ENCODE measurements around the gene SYNGR2.

Gene SYNGR2

DNA sequence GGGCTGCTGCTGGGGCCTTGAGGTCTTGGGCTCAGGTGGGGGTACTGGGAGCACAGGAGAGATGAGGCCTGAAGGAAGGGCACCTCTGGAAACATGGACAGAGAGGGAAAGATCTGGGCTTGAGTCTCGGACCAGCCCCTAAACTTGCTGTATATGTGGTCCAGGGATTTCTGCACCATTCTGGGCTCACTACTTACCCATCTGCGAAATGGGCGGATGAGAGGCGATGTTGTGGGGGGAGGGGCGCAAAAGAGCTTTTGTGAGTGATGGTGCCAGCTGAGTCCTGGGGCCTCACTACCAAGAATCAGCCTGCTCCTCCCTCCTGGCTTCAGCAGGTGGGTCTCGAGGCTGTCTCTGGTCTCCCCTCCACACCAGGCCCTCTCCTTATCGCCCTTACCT, 21.9 kb upstream of the SYNGR2 start:
- Mint-ChIP-seq H3K4me3 (no peak overlapping the region), H3K27me3 (no peaks in the 10 kb centered on the region), H3K27ac (peak overlapping the region; percentile 31), H3K4me1 (ENCODE audit: low read depth) (peaks cover 46% of the 10 kb centered on the region), H3K9me3 (no peaks in the 10 kb centered on the region), H3K36me3 (ENCODE audit: low read depth) (peaks cover 5% of the 10 kb centered on the region)

DNA sequence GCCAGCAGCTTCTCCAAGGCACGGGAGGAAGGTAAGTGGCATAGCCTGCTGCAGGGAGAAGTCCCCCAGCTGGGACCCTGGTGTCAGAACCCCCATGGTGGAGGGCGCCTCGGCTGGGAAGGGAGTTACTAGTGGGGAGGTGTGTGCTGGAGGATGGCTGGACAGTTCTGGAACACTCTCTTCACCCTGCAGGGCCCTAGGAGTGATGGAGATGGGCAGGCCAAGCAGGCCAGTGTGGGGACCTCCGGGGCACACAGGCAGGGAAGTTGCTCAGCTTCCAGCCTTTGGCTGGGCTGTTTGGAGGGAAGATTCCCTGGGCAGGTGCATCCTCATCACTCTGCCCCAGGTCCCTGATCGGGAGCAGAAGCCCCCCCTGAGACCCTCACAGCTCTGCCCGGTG, 21.5 kb upstream of the SYNGR2 start:
- Mint-ChIP-seq H3K27ac (peak overlapping the region; percentile 31), H3K9me3 (no peaks in the 10 kb centered on the region), H3K36me3 (ENCODE audit: low read depth) (peaks cover 5% of the 10 kb centered on the region), H3K27me3 (no peaks in the 10 kb centered on the region), H3K4me1 (ENCODE audit: low read depth) (peaks cover 43% of the 10 kb centered on the region), H3K4me3 (no peak overlapping the region)

DNA sequence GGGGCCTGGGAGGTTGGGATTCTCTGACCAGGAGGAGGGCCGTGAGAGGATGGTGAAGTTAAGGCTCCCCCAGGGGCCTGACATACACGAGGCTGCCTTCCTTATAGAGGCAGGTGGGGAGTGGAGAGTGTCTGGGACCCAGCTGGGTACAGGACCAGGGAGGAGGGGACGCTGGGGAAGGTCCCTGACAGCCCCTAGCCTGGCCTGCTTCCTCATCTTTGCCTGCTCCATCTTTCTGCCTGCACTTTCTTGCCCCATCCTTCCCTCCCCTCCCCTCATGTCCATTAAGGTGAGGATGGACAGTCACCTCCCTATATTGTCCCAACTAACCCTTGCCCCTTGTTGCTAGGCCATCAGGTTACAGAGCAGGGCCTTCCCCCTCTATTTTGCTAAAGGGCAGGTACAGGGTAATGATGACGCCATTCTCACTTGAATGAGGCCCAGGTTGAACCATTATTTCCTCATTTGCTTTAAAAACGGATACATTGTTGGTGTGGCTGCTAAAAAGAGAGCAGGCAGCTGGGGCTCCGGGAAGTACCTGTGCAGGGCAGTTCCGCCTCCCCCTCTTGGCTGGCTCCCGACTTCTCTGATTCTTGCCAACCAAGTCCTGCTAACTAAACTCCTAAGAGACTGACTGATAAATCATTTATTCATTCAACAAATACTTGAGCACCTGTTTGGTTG, 20.9 kb upstream of the SYNGR2 start:
- peaks cover 38% of the 10 kb centered on the region for H3K4me1 Mint-ChIP-seq (ENCODE audit: low read depth)
- no peak overlapping the region for H3K4me3 Mint-ChIP-seq
- H3K9me3 Mint-ChIP-seq, result no peaks in the 10 kb centered on the region
- no peaks in the 10 kb centered on the region for H3K27me3 Mint-ChIP-seq
- peaks cover 2% of the 10 kb centered on the region for H3K36me3 Mint-ChIP-seq (ENCODE audit: low read depth)
- H3K27ac Mint-ChIP-seq, result peak overlapping the region; percentile 8

DNA sequence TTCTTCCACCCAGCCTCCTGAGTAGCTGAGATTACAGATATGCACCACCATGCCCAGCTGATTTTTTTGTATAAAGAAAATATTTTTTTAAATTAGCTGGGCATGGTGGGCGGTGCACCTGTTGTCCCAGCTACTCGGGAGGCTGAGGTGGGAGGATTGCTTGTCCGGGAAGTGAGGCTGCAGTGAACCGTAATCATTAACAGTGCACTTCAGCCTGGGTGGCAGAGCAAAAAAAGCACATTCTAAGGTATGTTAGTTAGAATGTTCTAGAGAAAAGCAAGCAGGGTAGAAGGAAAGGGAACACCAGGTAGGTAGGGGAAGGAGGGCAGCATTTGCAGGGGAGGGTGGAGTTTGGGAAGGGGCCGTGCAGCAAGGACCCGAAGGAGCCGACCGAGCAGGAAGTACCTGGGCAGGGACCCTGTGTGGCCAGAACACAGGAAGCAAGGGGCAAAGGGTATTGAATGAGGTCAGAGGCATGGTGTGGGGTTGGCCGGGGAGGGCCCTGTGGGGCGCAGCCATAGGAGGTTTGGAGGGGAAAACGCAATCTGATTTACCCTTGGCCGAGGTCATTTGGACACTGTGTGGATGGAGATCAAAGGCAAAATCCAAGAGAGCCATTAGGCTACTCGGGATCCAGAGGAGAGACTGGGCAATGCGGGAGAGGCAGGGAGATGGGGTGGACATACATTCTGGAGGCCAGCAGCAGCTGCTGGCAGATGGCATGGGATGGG, 19.9 kb upstream of the SYNGR2 start:
- Mint-ChIP-seq H3K4me3 (no peak overlapping the region), H3K9me3 (no peaks in the 10 kb centered on the region), H3K36me3 (ENCODE audit: low read depth) (no peaks in the 10 kb centered on the region), H3K4me1 (ENCODE audit: low read depth) (peaks cover 32% of the 10 kb centered on the region), H3K27ac (peak overlapping the region; percentile 26), H3K27me3 (no peaks in the 10 kb centered on the region)

DNA sequence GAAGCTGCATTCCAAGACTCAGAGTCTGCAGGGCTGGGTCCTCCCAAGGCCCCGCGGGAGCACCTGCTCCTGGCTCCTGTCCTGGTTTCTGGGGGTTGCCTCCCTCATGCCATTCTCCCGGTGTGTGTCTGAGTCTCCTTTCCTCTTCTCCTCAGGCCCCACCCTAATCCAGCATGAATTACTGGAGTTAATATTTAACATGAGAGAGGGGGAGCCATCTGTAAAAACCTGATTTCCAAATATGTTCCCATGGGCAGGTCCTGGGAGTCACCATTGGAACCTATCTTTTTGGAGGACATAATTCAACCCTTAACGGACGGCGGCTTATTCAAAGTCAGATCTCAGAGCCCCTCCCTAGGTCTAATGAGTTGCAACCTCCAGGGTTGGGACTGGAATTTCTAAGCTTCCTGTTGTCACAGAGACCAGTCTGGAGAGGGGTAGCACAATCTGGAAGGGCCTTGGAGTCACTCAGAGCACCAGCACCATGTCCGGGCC, 16.8 kb upstream of the SYNGR2 start:
- H3K27ac Mint-ChIP-seq, result no peak overlapping the region
- peaks cover 25% of the 10 kb centered on the region for H3K4me1 Mint-ChIP-seq (ENCODE audit: low read depth)
- H3K27me3 Mint-ChIP-seq, result no peaks in the 10 kb centered on the region
- no peaks in the 10 kb centered on the region for H3K36me3 Mint-ChIP-seq (ENCODE audit: low read depth)
- H3K4me3 Mint-ChIP-seq, result no peak overlapping the region
- no peaks in the 10 kb centered on the region for H3K9me3 Mint-ChIP-seq

DNA sequence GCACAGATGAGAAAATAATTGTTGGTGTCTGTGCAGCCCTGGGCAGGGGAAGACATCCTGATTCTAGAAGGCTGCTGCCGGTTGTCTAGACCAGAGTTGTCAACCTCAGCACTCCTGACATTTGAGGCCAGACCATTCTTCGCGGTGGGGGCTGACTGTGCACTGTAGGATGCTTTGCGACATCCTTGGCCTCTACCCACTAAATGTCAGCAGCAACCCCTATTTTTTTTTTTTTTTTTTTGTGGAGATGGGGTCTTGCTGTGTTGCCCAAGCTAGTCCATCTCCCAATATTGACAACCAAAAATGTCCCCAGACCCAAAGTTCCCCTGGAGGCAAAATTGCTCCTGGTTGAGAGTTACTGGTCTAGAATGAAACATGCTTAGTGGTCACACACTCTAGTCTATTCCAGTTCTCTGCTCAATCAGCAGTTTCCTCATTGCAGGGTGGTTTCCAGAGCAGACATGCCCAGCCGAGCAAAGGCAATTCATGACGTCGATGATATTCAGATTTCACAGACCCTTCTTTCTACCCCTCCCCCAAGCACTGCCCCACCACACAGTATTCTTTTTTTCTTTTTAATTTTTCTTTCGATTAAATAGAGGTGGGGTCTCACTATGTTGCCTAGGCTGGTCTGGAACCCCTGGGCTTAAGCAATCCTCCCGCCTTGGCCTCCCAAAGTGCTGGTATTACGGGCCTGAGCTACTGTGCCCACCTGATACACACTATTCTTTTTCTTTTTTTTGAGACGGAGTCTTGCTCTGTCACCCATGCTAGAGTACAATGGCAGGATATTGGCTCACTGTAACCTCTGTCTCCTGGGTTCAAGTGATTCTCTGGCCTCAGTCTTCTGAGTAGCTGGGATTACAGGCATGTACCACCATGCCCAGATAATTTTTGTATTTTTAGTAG, 13.2 kb upstream of the SYNGR2 start:
- H3K27me3 Mint-ChIP-seq, result no peaks in the 10 kb centered on the region
- H3K27ac Mint-ChIP-seq, result peak overlapping the region; percentile 42
- H3K9me3 Mint-ChIP-seq, result no peaks in the 10 kb centered on the region
- no peak overlapping the region for H3K4me3 Mint-ChIP-seq
- H3K36me3 Mint-ChIP-seq (ENCODE audit: low read depth), result no peaks in the 10 kb centered on the region
- peaks cover 17% of the 10 kb centered on the region for H3K4me1 Mint-ChIP-seq (ENCODE audit: low read depth)

DNA sequence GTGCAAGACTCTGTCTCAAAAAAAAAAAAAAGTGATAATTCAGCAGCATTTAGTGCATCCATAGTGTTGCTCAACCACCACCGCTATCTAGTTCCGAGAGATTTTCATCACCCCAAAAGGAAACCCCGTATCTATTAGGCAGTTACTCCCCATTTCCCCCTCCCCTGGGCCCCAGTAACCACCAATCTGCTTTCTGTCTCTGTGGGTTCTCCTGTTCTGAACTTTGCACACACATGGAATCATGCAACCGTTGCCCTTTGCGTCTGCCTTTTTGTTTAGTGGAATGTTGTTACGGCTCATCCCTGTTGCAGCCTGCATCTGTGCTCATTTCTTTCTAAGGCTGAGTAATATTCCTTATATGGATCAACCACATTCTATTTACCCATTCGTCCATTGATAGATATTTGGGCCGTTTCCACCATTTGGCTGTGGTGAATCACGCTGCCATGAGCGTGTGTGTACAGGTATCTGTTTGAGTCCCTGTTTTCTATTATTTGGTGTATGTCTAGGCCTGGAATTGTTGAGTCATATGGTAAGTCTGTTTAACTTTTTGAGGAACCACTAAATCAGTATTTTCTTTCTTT, 8.7 kb upstream of the SYNGR2 start:
- Mint-ChIP-seq H3K4me3 (peak overlapping the region; percentile 15), H3K27ac (peak overlapping the region; percentile 75), H3K27me3 (no peaks in the 10 kb centered on the region), H3K4me1 (ENCODE audit: low read depth) (peaks cover 24% of the 10 kb centered on the region), H3K36me3 (ENCODE audit: low read depth) (no peaks in the 10 kb centered on the region), H3K9me3 (no peaks in the 10 kb centered on the region)

DNA sequence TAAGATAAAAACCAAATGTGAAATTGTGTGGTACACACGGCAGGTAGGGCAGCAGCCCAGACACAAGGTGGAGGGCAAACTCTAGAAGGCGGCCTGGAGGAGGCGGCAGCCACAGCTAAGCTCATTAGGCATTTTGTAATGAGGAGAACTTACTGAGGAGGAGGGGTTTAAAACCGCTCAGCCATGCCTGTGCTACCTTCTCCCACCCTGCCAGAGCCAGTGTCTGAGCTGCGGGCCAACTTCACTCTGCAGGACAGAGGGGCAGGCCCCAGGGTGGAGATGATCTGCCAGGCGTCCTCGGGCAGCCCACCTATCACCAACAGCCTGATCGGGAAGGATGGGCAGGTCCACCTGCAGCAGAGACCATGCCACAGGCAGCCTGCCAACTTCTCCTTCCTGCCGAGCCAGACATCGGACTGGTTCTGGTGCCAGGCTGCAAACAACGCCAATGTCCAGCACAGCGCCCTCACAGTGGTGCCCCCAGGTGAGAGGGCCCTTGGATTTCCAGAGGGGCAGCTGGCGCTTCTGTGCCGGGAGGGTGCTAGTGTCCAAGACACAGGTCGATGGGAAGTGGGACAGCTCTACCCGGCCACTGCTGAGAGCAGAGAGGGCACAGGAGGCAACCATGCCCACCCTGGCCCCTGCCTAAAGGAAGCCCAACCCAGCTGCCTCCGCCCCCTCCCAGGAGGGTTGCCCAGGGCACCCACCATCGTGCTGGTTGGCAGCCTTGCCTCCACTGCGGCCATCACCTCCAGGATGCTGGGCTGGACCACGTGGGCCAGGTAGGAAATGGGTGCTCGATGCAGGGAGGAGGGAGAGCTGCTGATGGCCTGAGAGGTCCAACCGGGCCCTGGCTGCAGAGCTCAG, 4.3 kb upstream of the SYNGR2 start:
- no peaks in the 10 kb centered on the region for H3K9me3 Mint-ChIP-seq
- H3K36me3 Mint-ChIP-seq (ENCODE audit: low read depth), result no peaks in the 10 kb centered on the region
- peaks cover 19% of the 10 kb centered on the region for H3K4me1 Mint-ChIP-seq (ENCODE audit: low read depth)
- H3K27me3 Mint-ChIP-seq, result no peaks in the 10 kb centered on the region
- no peak overlapping the region for H3K27ac Mint-ChIP-seq
- no peak overlapping the region for H3K4me3 Mint-ChIP-seq

DNA sequence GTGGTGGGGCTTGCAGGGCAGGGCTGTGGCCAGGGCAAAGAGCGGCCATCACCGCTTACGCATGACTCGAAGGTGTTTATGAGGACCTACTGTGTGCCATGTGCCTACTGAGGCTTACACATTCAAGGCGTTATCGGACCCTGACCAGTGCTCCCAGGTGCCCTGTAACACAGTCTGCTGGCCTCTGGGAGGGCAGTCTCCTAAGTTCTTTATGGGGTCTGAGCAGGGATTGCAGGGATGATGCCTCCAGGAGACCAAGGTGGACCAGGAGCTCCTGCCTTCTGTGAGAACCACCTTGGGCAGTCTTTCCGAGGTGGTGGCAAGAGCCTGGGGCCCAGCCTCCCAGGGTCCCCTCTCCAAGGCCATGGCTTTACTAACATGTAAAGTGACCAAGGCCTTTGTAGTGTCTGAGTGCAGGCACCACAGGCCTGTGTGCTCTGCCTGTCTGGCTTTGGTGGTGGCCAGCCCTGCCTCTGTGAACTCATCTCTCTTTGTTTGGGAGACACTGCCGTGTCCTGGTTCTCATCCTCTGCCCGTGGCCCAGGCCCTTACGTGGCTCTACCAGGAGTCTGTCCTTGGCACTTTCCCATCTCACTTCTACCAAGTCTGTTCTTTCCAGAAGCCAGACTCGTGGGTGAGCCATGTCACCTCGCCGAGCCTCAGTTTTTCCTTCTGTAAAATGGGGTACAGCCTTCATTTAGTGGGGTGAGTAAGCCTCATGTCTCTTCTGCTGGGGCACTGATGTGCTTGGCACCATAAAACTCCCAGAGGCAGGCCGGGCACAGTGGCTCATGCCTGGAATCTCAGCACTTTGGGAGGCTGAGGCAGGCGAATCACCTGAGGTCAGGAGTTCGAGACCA, 3.4 kb upstream of the SYNGR2 start:
- Mint-ChIP-seq H3K36me3 (ENCODE audit: low read depth) (no peaks in the 10 kb centered on the region), H3K4me3 (no peak overlapping the region), H3K27ac (no peak overlapping the region), H3K27me3 (no peaks in the 10 kb centered on the region), H3K9me3 (no peaks in the 10 kb centered on the region), H3K4me1 (ENCODE audit: low read depth) (peaks cover 15% of the 10 kb centered on the region)

DNA sequence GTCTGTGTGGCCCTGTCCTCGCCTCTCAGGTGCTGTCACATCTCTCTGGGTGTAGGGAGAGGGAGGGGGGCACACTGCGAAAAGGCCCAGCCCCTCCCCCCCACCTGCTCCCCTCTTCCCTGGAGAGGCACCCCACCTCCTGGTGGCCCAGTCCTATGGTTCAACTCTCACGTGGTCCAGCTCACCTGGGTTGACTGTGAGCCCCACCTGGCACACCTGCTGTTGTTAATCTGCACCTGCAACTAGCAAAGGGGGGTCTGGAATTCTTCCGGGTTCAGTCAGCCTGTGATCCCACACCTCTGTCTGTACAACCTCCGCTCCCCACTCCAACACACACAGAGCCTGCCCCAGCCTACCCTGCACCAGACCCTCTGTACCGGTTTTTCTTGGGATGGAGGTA, 2.0 kb upstream of the SYNGR2 start:
- H3K9me3 Mint-ChIP-seq, result no peaks in the 10 kb centered on the region
- H3K27me3 Mint-ChIP-seq, result no peaks in the 10 kb centered on the region
- H3K36me3 Mint-ChIP-seq (ENCODE audit: low read depth), result peaks cover 8% of the 10 kb centered on the region
- H3K27ac Mint-ChIP-seq, result no peak overlapping the region
- no peak overlapping the region for H3K4me3 Mint-ChIP-seq
- peaks cover 21% of the 10 kb centered on the region for H3K4me1 Mint-ChIP-seq (ENCODE audit: low read depth)

DNA sequence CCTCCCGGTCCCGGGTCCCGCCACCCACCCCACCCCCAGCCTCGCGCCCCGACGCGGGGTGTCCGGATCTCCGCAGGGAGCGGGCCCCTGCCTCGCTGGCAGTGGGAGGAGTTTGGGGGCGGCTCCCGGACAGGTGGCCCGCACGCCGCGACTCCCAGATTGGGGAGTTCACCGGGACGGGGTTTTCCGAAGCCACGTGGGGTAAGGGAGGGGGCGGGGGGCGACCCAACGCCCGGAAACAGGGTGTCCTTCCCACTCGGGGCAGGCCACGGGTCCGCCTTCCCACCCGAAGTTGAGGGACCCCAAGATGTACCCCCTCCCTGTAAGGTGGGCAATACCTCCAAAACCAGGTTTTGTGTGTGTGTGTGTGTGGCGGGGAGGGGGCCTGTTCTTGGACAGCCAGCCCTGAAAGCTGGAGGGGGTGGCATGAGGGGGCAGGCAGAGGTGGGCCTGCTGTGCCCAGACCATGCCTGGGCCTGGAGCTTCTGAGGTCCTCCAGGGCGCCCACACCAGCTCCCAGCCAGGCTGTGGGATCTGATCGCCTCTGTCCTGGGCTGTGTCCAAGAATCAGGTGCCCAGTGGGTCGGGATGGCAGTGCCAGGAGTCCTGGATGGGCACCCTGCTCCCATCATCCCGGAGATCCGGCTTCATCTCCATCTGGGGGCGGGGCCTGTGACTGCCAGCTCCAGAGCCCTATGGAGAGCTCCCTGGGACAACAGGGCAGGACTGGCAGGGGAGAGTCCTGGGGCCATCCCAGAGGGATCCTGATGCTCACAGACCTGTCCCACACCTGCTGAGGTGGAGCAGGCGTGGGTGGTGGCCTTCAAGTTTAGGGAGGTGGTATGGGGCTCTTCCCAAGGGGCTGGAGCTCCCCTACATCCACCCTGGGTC, 767 bp downstream of the SYNGR2 start:
- H3K4me3 Mint-ChIP-seq, result peak overlapping the region; percentile 78
- H3K9me3 Mint-ChIP-seq, result no peaks in the 10 kb centered on the region
- no peaks in the 10 kb centered on the region for H3K27me3 Mint-ChIP-seq
- H3K36me3 Mint-ChIP-seq (ENCODE audit: low read depth), result peaks cover 34% of the 10 kb centered on the region
- H3K27ac Mint-ChIP-seq, result peak overlapping the region; percentile 65
- peaks cover 48% of the 10 kb centered on the region for H3K4me1 Mint-ChIP-seq (ENCODE audit: low read depth)

DNA sequence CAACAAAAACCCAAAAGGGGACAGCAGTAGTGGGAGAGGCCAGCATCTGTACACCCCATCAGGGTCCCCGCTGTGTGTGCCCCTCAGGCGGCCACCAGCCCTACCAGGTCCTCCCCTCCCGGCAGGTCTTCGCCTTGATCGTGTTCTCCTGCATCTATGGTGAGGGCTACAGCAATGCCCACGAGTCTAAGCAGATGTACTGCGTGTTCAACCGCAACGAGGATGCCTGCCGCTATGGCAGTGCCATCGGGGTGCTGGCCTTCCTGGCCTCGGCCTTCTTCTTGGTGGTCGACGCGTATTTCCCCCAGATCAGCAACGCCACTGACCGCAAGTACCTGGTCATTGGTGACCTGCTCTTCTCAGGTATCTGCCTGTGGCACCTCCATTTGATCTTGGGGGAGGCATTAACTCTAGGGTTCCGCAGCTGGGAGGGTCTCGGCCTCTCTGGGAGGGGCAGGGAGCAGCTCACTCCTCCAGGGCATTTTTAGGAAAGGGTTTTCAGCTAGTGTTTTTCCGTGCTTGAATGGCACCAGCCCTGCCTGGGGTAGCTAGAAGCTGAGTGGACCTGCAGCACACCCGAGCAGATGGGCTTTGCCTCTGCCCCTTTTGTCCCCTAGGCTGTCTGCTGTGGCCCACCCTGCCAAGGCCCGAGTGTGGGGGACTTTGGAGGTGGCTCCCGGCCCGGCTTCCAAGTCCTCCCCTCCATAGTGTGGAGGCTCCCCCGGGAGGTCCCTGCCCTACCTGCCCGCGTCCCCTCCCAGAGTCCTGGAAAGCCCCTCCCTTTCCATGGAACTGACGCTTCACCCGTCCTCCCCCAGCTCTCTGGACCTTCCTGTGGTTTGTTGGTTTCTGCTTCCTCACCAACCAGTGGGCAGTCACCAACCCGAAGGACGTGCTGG, 2.6 kb downstream of the SYNGR2 start:
- H3K4me3 Mint-ChIP-seq, result peak overlapping the region; percentile 78
- H3K27me3 Mint-ChIP-seq, result no peaks in the 10 kb centered on the region
- no peaks in the 10 kb centered on the region for H3K9me3 Mint-ChIP-seq
- H3K36me3 Mint-ChIP-seq (ENCODE audit: low read depth), result peaks cover 41% of the 10 kb centered on the region
- H3K27ac Mint-ChIP-seq, result peak overlapping the region; percentile 68
- peaks cover 52% of the 10 kb centered on the region for H3K4me1 Mint-ChIP-seq (ENCODE audit: low read depth)

Measured in stimulated activated naive CD8-positive, alpha-beta T cell treated with anti-CD3 and anti-CD28 coated beads, Interleukin-15, Interleukin-2, amounts not matched to agents 100 ng/mL and 50 ng/mL, for 24 hours (primary cell).